Upper lobe of left lung (tissue), 6 donors: ENCODE measurements around the gene UBE2J2. TPM values are rescaled to one million over a fixed set of nuclear protein-coding genes. Genes with fewer than 3 reads are reported as not detected.
A peak's percentile ranks its signal among the peaks of the same experiment; 100 is the strongest.
"Not testable (repeated sequence)": the region's sequence is repeated elsewhere in the genome, so short reads cannot be mapped to it uniquely, and the experiment has no call there.

Experiments used
- ATAC-seq, 2 donors: fragments of 200-7000 bp; cut with Tn5 transposase; one replicate each; pipeline ENCODE4 v1.9.1; 2022; ENCODE audit warnings: mild to moderate bottlenecking in 2 of 2, moderate library complexity in 2 of 2; ENCODE audit not compliant: low FRiP score in 2 of 2
- DNase-seq, 2 donors: peaks; one replicate each; pipeline ENCODE4 v3.0.0-alpha.2; 2019 to 2020
- H3K27ac ChIP-seq, 4 donors: fragments of 200-600 bp; sonication (generic); one replicate each; pipeline ENCODE4 v1.5.1; 2016 to 2019
- H3K27me3 ChIP-seq, 4 donors: fragments of 200-600 bp; sonication (generic); one replicate each; pipeline ENCODE4 v1.5.1; 2017 to 2019
- H3K36me3 ChIP-seq, 4 donors: fragments of 200-600 bp; sonication (generic); one replicate each; pipeline ENCODE4 v1.5.1; 2016 to 2019
- H3K4me1 ChIP-seq, 4 donors: fragments of 200-600 bp; sonication (generic); one replicate each; pipeline ENCODE4 v1.5.1; 2018 to 2019
- H3K4me3 ChIP-seq, 4 donors: fragments of 200-600 bp; sonication (generic); one replicate each; pipeline ENCODE4 v1.5.1; 2017 to 2019; ENCODE audit warnings: mild to moderate bottlenecking in 2 of 4, moderate library complexity in 1 of 4
- H3K9me3 ChIP-seq, 4 donors: fragments of 200-600 bp; sonication (generic); one replicate each; pipeline ENCODE4 v1.5.1; 2018 to 2019
- EP300 ChIP-seq, 4 donors: sonication (generic); formaldehyde crosslinking; IDR thresholded peaks; one replicate each; pipeline ENCODE4 v1.5.1; 2017; ENCODE audit warnings: antibody characterized with exemption in 4 of 4, control low read depth in 2 of 4
- POLR2A ChIP-seq, 4 donors: fragments of 450-650 bp; IDR thresholded peaks; one replicate each; pipeline ENCODE4 v1.5.1; 2016 to 2017; ENCODE audit warnings: antibody characterized with exemption in 4 of 4, mild to moderate bottlenecking in 2 of 4
- POLR2AphosphoS5 ChIP-seq, 2 donors: sonication (generic); formaldehyde crosslinking; IDR thresholded peaks; one replicate each; pipeline ENCODE4 v1.5.1; 2017; ENCODE audit warnings: antibody characterized with exemption in 2 of 2
- WGBS, 2 donors: methylation state at CpG; one replicate each; pipeline ENCODE4 v1.1.5; 2017 to 2018; 5-methylcytosine and 5-hydroxymethylcytosine counted together
- total RNA-seq, 6 donors: library from RNA; depleted of rRNA in 4 of 6; stranded (reverse); fragments of >200 nt in 4 of 6; gene quantifications; one replicate each; pipeline versions ENCODE4 v1.1.0 to v1.2.1, GENCODE V29; 2016 to 2021
- TF ChIP-seq, protein P1 (sequence below), 6 experiments: fragments of 450-650 bp in 4 of 6; fragments of 200-600 bp in 2 of 6; sonication (generic) in 2 of 6; IDR thresholded peaks; one replicate each; pipeline ENCODE4 v1.5.1; 2016 to 2019; ENCODE audit warnings: antibody characterized with exemption in 6 of 6
- donor health status: DM: no; HTN: no; CAD: no; lungs with moderate emphysema.
- donor health status: DM: no; HTN: yes; CAD: no; lungs with severe emphysema.

UBE2J2 gene
- total RNA-seq, 6 donors from 2014 or later = 41.5 to 88.0 (median 50.5) TPM

GRCh38 chr1:1317420-1317819 lies 43.8 kb upstream of the UBE2J2 start:
- H3K4me1 ChIP-seq = peaks cover 14 to 34% (median 20%) of the 10 kb centered on the region in 4 donors
- H3K27me3 ChIP-seq = no peaks in the 10 kb centered on the region
- H3K36me3 ChIP-seq = peaks cover 13 to 77% (median 52%) of the 10 kb centered on the region in 4 donors
- ATAC-seq (no peak), DNase-seq (no peak)
- TF ChIP-seq POLR2AphosphoS5 (IDR thresholded peaks at IDR 0.05) (no peak), POLR2A (IDR thresholded peaks at IDR 0.05) (no peak)
- TF ChIP-seq, protein P1, sequence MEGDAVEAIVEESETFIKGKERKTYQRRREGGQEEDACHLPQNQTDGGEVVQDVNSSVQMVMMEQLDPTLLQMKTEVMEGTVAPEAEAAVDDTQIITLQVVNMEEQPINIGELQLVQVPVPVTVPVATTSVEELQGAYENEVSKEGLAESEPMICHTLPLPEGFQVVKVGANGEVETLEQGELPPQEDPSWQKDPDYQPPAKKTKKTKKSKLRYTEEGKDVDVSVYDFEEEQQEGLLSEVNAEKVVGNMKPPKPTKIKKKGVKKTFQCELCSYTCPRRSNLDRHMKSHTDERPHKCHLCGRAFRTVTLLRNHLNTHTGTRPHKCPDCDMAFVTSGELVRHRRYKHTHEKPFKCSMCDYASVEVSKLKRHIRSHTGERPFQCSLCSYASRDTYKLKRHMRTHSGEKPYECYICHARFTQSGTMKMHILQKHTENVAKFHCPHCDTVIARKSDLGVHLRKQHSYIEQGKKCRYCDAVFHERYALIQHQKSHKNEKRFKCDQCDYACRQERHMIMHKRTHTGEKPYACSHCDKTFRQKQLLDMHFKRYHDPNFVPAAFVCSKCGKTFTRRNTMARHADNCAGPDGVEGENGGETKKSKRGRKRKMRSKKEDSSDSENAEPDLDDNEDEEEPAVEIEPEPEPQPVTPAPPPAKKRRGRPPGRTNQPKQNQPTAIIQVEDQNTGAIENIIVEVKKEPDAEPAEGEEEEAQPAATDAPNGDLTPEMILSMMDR (IDR thresholded peaks at IDR 0.05) = no peak
- peak overlapping the region in 1 of 4 donors; percentile 51 for H3K27ac ChIP-seq
- 85 to 87% methylated on average over 6 of the region's 6 CpGs for WGBS, 2 donors
- no peaks in the 10 kb centered on the region for H3K9me3 ChIP-seq
- H3K4me3 ChIP-seq = no peak overlapping the region

- H3K9me3 ChIP-seq, H3K4me3 ChIP-seq, H3K27me3 ChIP-seq, DNase-seq, H3K27ac ChIP-seq, ATAC-seq: not testable (repeated sequence)
- Histone ChIP-seq H3K4me1 (peaks cover 11 to 23% (median 15%) of the 10 kb centered on the region in 4 donors), H3K36me3 (peaks cover 15 to 87% (median 64%) of the 10 kb centered on the region in 4 donors)
- WGBS, 2 donors = 89 to 92% methylated on average over 8 of the region's 8 CpGs
Observed at GRCh38 chr1:1316199-1316598, 42.5 kb upstream of the UBE2J2 start.

- TF ChIP-seq EP300 (IDR thresholded peaks at IDR 0.05) (no peak), POLR2A (IDR thresholded peaks at IDR 0.05) (no peak), POLR2AphosphoS5 (IDR thresholded peaks at IDR 0.05) (no peak)
- TF ChIP-seq, protein P1 (IDR thresholded peaks at IDR 0.05) = no peak
- H3K36me3 ChIP-seq = peaks cover 19 to 89% (median 68%) of the 10 kb centered on the region in 4 donors
- H3K4me1 ChIP-seq = peaks cover 9 to 16% (median 15%) of the 10 kb centered on the region in 4 donors
- DNase-seq = no peak
- H3K4me3 ChIP-seq = no peak overlapping the region
- H3K9me3 ChIP-seq = no peaks in the 10 kb centered on the region
- H3K27me3 ChIP-seq = no peaks in the 10 kb centered on the region
- 81 to 85% methylated on average over 9 to 14 of the region's 26 CpGs for WGBS, 2 donors
- no peak for ATAC-seq
- no peak overlapping the region for H3K27ac ChIP-seq
Observed at GRCh38 chr1:1315435-1315954, 41.8 kb upstream of the UBE2J2 start.

GRCh38 chr1:1314678-1315335 lies 41.2 kb upstream of the UBE2J2 start:
- 93 to 97% methylated on average over 21 to 22 of the region's 23 CpGs for WGBS, 2 donors
- Histone ChIP-seq H3K4me1 (peaks cover 11 to 21% (median 17%) of the 10 kb centered on the region in 4 donors), H3K9me3 (no peaks in the 10 kb centered on the region), H3K36me3 (peaks cover 19 to 87% (median 67%) of the 10 kb centered on the region in 4 donors), H3K27ac (no peak overlapping the region), H3K4me3 (no peak overlapping the region), H3K27me3 (no peaks in the 10 kb centered on the region)
- DNase-seq = no peak
- ATAC-seq = no peak
- TF ChIP-seq POLR2AphosphoS5 (IDR thresholded peaks at IDR 0.05) (no peak), EP300 (IDR thresholded peaks at IDR 0.05) (no peak), POLR2A (IDR thresholded peaks at IDR 0.05) (no peak)
- TF ChIP-seq, protein P1 (IDR thresholded peaks at IDR 0.05) = no peak

- DNase-seq (no peak), ATAC-seq (no peak)
- TF ChIP-seq POLR2A (IDR thresholded peaks at IDR 0.05) = no peak
- H3K27me3 ChIP-seq = no peaks in the 10 kb centered on the region
- WGBS, 2 donors = 81 to 90% methylated on average over 3 to 15 of the region's 15 CpGs
- H3K36me3 ChIP-seq = peaks cover 19 to 81% (median 63%) of the 10 kb centered on the region in 4 donors
- no peak overlapping the region for H3K27ac ChIP-seq
- no peaks in the 10 kb centered on the region for H3K9me3 ChIP-seq
- H3K4me1 ChIP-seq = peaks cover 17 to 27% (median 23%) of the 10 kb centered on the region in 4 donors
- no peak overlapping the region for H3K4me3 ChIP-seq
Observed at GRCh38 chr1:1314237-1314586, 40.6 kb upstream of the UBE2J2 start.
